Vagina (tissue), 2 donors: ENCODE results near the gene TELO2. TPM values are rescaled to one million over a fixed set of nuclear protein-coding genes. Genes with fewer than 3 reads are reported as not detected.

ENCODE experiments used
- DNase-seq, 2 donors: peaks; one replicate each; pipeline ENCODE4 v3.0.0-alpha.2; 2017; ENCODE audit errors: extremely low spot score in 2 of 2
- H3K27ac ChIP-seq: fragments of 200-600 bp; sonication (generic); one replicate; pipeline ENCODE4 v1.5.1; 2019
- H3K27me3 ChIP-seq: fragments of 200-600 bp; sonication (generic); one replicate; pipeline ENCODE4 v1.5.1; 2019
- H3K36me3 ChIP-seq, 2 donors: fragments of 200-600 bp; sonication (generic); one replicate each; pipeline ENCODE4 v1.5.1; 2017 to 2019
- H3K4me1 ChIP-seq: fragments of 200-600 bp; sonication (generic); one replicate; pipeline ENCODE4 v1.5.1; 2019
- H3K4me3 ChIP-seq, 2 donors: fragments of 200-600 bp; sonication (generic); 1 replicate in 1 of 2; 2 replicates in 1 of 2; pipeline ENCODE4 v1.5.1; 2016 to 2019
- H3K9me3 ChIP-seq: fragments of 200-600 bp; sonication (generic); one replicate; pipeline ENCODE4 v1.5.1; 2019
- POLR2A ChIP-seq, 2 donors: fragments of 450-650 bp; IDR thresholded peaks; one replicate each; pipeline ENCODE4 v1.6.1; 2017; ENCODE audit warnings: antibody characterized with exemption in 2 of 2, mild to moderate bottlenecking in 2 of 2, moderate library complexity in 2 of 2
- POLR2AphosphoS5 ChIP-seq, 2 donors: sonication (generic); formaldehyde crosslinking; IDR thresholded peaks; one replicate each; pipeline ENCODE4 v1.9.0; 2017; ENCODE audit warnings: antibody characterized with exemption in 2 of 2, mild to moderate bottlenecking in 2 of 2, low read depth in 1 of 2; ENCODE audit not compliant: insufficient read depth in 1 of 2
- intact Hi-C: fragments of 100-400 bp; cut with DNase I; formaldehyde crosslinking; loops from one replicate; pipeline ENCODE4 v1.15.1; 2023
- total RNA-seq: library from RNA; depleted of rRNA; stranded (reverse); fragments of >200 nt; gene quantifications from one replicate; pipeline ENCODE4 v1.2.3, GENCODE V29; 2016
- TF ChIP-seq, protein P1 (sequence below), 3 experiments: fragments of 450-650 bp in 2 of 3; fragments of 200-600 bp in 1 of 3; sonication (generic) in 1 of 3; IDR thresholded peaks; one replicate each; pipeline ENCODE4 v1.5.1; 2017 to 2019; ENCODE audit warnings: antibody characterized with exemption in 3 of 3, mild to moderate bottlenecking in 2 of 3, moderate library complexity in 2 of 3

The TELO2 gene
- total RNA-seq, 1 donor from 2014 or later = 23.8 TPM

GRCh38 chr16:1537763-1538289, 44.7 kb downstream of the TELO2 start:
- H3K9me3 ChIP-seq = no peaks in the 10 kb centered on the region
- peaks cover 0 to 42% of the 10 kb centered on the region in 2 donors for H3K36me3 ChIP-seq
- TF ChIP-seq POLR2AphosphoS5 (IDR thresholded peaks at IDR 0.05; ENCODE audit: insufficient read depth in 1 of 2, low read depth in 1 of 2) (no peak), POLR2A (IDR thresholded peaks at IDR 0.05) (no peak)
- TF ChIP-seq, protein P1, sequence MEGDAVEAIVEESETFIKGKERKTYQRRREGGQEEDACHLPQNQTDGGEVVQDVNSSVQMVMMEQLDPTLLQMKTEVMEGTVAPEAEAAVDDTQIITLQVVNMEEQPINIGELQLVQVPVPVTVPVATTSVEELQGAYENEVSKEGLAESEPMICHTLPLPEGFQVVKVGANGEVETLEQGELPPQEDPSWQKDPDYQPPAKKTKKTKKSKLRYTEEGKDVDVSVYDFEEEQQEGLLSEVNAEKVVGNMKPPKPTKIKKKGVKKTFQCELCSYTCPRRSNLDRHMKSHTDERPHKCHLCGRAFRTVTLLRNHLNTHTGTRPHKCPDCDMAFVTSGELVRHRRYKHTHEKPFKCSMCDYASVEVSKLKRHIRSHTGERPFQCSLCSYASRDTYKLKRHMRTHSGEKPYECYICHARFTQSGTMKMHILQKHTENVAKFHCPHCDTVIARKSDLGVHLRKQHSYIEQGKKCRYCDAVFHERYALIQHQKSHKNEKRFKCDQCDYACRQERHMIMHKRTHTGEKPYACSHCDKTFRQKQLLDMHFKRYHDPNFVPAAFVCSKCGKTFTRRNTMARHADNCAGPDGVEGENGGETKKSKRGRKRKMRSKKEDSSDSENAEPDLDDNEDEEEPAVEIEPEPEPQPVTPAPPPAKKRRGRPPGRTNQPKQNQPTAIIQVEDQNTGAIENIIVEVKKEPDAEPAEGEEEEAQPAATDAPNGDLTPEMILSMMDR (IDR thresholded peaks at IDR 0.05) = no peak
- peak overlapping the region; percentile 1 for H3K27ac ChIP-seq
- peaks cover 62% of the 10 kb centered on the region for H3K4me1 ChIP-seq
- DNase-seq = no peak
- intact Hi-C loops = no loop called here
- no peak overlapping the region for H3K4me3 ChIP-seq
- H3K27me3 ChIP-seq = no peaks in the 10 kb centered on the region

GRCh38 chr16:1538804-1539520, 45.8 kb downstream of the TELO2 start:
- Histone ChIP-seq H3K9me3 (no peaks in the 10 kb centered on the region), H3K4me1 (peaks cover 62% of the 10 kb centered on the region), H3K36me3 (peaks cover 0 to 42% of the 10 kb centered on the region in 2 donors), H3K27ac (no peak overlapping the region), H3K4me3 (no peak overlapping the region), H3K27me3 (no peaks in the 10 kb centered on the region)
- intact Hi-C loops = no loop called here
- TF ChIP-seq, protein P1 (IDR thresholded peaks at IDR 0.05) = no peak
- TF ChIP-seq POLR2A (IDR thresholded peaks at IDR 0.05) (no peak), POLR2AphosphoS5 (IDR thresholded peaks at IDR 0.05; ENCODE audit: insufficient read depth in 1 of 2, low read depth in 1 of 2) (no peak)
- DNase-seq = no peak

- H3K27ac ChIP-seq = no peak overlapping the region
- H3K36me3 ChIP-seq = peaks cover 0 to 42% of the 10 kb centered on the region in 2 donors
- no peaks in the 10 kb centered on the region for H3K9me3 ChIP-seq
- H3K4me3 ChIP-seq = no peak overlapping the region
- peaks cover 71% of the 10 kb centered on the region for H3K4me1 ChIP-seq
- intact Hi-C loops = loop anchor here (10.0 kb wide), 1 partner anchor 45 kb away; the partner anchor contains the start of gene TELO2
- no peak for DNase-seq
- TF ChIP-seq POLR2A (IDR thresholded peaks at IDR 0.05) (no peak), POLR2AphosphoS5 (IDR thresholded peaks at IDR 0.05; ENCODE audit: insufficient read depth in 1 of 2, low read depth in 1 of 2) (no peak)
- TF ChIP-seq, protein P1 (IDR thresholded peaks at IDR 0.05) = no peak
- H3K27me3 ChIP-seq = no peaks in the 10 kb centered on the region
Observed at GRCh38 chr16:1539720-1540555, 46.8 kb downstream of the TELO2 start.

DNA sequence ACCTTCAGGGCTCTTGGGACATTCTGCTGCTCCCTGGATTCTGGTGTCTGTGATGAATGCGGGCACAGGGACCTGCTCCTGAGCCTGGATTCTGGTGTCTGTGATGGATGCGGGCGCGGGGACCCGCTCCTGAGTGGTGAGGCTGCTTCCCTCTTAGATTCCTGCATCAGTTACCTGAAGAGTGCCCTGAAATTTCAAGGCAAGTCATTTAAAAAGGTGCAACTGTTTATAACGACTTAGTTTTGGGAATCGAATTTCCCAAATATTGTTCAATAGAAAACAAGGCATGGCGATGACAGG, 47.3 kb downstream of the TELO2 start:
- intact Hi-C loops = loop anchor here (10.0 kb wide), 1 partner anchor 46 kb away; the partner anchor contains the start of gene TELO2
- H3K4me1 ChIP-seq = peaks cover 74% of the 10 kb centered on the region
- no peak overlapping the region for H3K27ac ChIP-seq
- H3K36me3 ChIP-seq = peaks cover 0 to 42% of the 10 kb centered on the region in 2 donors
- TF ChIP-seq POLR2A (IDR thresholded peaks at IDR 0.05) = no peak
- no peak for TF ChIP-seq POLR2AphosphoS5 (IDR thresholded peaks at IDR 0.05; ENCODE audit: insufficient read depth in 1 of 2, low read depth in 1 of 2)
- TF ChIP-seq, protein P1 (IDR thresholded peaks at IDR 0.05) = no peak
- no peaks in the 10 kb centered on the region for H3K9me3 ChIP-seq
- H3K4me3 ChIP-seq = no peak overlapping the region
- no peak for DNase-seq
- no peaks in the 10 kb centered on the region for H3K27me3 ChIP-seq
